Measurements from ENCODE around the gene HSD17B14. TPM values are rescaled to one million over a fixed set of nuclear protein-coding genes. Genes with fewer than 3 reads are reported as not detected.

Gene HSD17B14
- total and polyA plus RNA-seq, 9 of the 15 experiments (the other 6 are each of a cell fraction or from before 2014, with no cell fraction given) = 0.16 TPM; not detected in 8

- TF ChIP-seq RERE (CRISPR knock-in tag; IDR thresholded peaks at IDR 0.05; ENCODE audit: borderline replicate concordance) = no peak
- TF ChIP-seq YY1 (IDR thresholded peaks at IDR 0.05; ENCODE audit: borderline replicate concordance in 1 of 3, control insufficient read depth in 1 of 3, extremely low read depth in 1 of 3, insufficient read depth in 3 of 3, insufficient read length in 1 of 3, insufficient replicate concordance in 2 of 3, low read depth in 1 of 3, low read length in 2 of 3) = peak in 2 of 3 experiments; percentile 82 to 90
- peak; percentile 91 for TF ChIP-seq SOX6 (IDR thresholded peaks at IDR 0.05)
- TF ChIP-seq NBN (IDR thresholded peaks at IDR 0.05; ENCODE audit: low read depth) = peak; percentile 88
- no peak for TF ChIP-seq JUNB (CRISPR knock-in tag; conservative IDR thresholded peaks at IDR 0.05)
- peak; percentile 85 for TF ChIP-seq MAFF (IDR thresholded peaks at IDR 0.05; ENCODE audit: low read length)
- TF ChIP-seq ZNF140 (CRISPR knock-in tag; IDR thresholded peaks at IDR 0.05) = no peak
- TF ChIP-seq, protein P1, sequence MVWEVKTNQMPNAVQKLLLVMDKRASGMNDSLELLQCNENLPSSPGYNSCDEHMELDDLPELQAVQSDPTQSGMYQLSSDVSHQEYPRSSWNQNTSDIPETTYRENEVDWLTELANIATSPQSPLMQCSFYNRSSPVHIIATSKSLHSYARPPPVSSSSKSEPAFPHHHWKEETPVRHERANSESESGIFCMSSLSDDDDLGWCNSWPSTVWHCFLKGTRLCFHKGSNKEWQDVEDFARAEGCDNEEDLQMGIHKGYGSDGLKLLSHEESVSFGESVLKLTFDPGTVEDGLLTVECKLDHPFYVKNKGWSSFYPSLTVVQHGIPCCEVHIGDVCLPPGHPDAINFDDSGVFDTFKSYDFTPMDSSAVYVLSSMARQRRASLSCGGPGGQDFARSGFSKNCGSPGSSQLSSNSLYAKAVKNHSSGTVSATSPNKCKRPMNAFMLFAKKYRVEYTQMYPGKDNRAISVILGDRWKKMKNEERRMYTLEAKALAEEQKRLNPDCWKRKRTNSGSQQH (CRISPR knock-in tag; IDR thresholded peaks at IDR 0.05) = no peak; the same call in 1 of the 2 replicates
- peak; percentile 100 for TF ChIP-seq MTA3 (IDR thresholded peaks at IDR 0.05; ENCODE audit: borderline replicate concordance)
- no peak for TF ChIP-seq ZFP91 (CRISPR knock-in tag; IDR thresholded peaks at IDR 0.05)
- peak; percentile 84; the same call in 1 of the 2 replicates for TF ChIP-seq ZNF830 (CRISPR knock-in tag; IDR thresholded peaks at IDR 0.05)
Observed at GRCh38 chr19:48872182-48872883, 36.0 kb upstream of the HSD17B14 start, which contains the start of gene PPP1R15A (continued).

Measured in K562 (cell line).